ENCODE measurements around the gene SPATC1L. TPM values are rescaled to one million over a fixed set of nuclear protein-coding genes. Genes with fewer than 3 reads are reported as not detected.

SPATC1L gene
- polyA plus RNA-seq, 1 donor from 2014 or later, result 20.6 TPM

DNA sequence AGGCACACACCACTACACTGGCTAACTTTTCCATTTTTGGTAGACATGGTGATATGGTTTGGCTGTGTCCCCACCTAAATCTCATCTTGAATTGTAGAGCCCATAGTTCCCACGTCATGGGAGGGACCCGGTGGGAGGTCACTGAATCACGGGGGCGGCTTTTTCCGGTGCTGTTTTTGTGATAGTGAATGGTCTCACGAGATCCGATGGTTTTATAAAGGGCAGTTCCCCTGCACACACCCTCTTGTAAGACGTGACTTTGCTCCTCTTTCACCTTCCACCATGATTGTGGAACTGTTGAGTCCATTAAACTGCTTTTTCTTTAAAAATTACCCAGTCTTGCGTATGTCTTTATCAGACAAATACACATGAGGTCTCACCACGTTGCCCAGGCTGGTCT is 27.6 kb downstream of the SPATC1L start:
- Histone ChIP-seq H3K79me2 (replicated peaks; ENCODE audit: insufficient read depth, low read length) (no peaks in the 10 kb centered on the region), H3K9me2 (ENCODE audit: insufficient read depth, low read length) (no peaks in the 10 kb centered on the region), H2AFZ (ENCODE audit: low read depth, low read length) (no peak overlapping the region), H3K4me2 (ENCODE audit: low read length) (no peak overlapping the region), H3K4me3 (ENCODE audit: low read length) (no peak overlapping the region), H3K36me3 (ENCODE audit: insufficient read depth, low read length) (no peaks in the 10 kb centered on the region), H4K20me1 (ENCODE audit: insufficient read depth) (no peaks in the 10 kb centered on the region), H3F3A (ENCODE audit: insufficient read depth, low read length, poor library complexity, severe bottlenecking) (no peaks in the 10 kb centered on the region), H3K27me3 (ENCODE audit: insufficient read depth, low read depth, low read length) (no peaks in the 10 kb centered on the region), H3K9ac (ENCODE audit: low read length) (no peak overlapping the region), H3K9me3 (ENCODE audit: low read length) (no peaks in the 10 kb centered on the region), H3K27ac (ENCODE audit: low read length) (no peak overlapping the region)
- TF ChIP-seq SMC3 (conservative IDR thresholded peaks at IDR 0.05; ENCODE audit: poor library complexity), result no peak
- no peak for TF ChIP-seq POLR2AphosphoS5 (IDR thresholded peaks at IDR 0.05)
- TF ChIP-seq EP300 (conservative IDR thresholded peaks at IDR 0.05; ENCODE audit: poor library complexity, severe bottlenecking), result no peak
- TF ChIP-seq MXI1 (conservative IDR thresholded peaks at IDR 0.05; ENCODE audit: poor library complexity, severe bottlenecking), result no peak
- no peak for TF ChIP-seq RAD21 (conservative IDR thresholded peaks at IDR 0.05)
- no peak for TF ChIP-seq EZH2 (IDR thresholded peaks at IDR 0.05; ENCODE audit: borderline replicate concordance, insufficient read depth, low read length, poor library complexity, severe bottlenecking)

DNA sequence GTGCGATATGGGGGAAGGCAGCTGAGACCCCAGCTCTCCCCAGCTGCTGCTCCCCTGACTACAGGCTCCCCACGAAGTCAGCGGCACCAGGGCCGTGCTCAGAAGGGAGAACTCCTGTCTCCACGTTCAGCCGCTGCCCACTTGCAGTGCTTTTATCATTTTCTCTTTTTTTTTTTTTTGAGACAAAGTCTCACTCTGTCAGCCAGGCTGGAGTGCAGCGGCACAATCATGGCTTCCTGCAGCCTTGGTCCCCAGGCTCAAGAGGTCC is 27.9 kb downstream of the SPATC1L start:
- no peak overlapping the region for H3K9ac ChIP-seq (ENCODE audit: low read length)
- no peak for TF ChIP-seq REST (IDR thresholded peaks at IDR 0.05; ENCODE audit: borderline replicate concordance)
- no peak for TF ChIP-seq EP300 (conservative IDR thresholded peaks at IDR 0.05; ENCODE audit: poor library complexity, severe bottlenecking)
- no peak for TF ChIP-seq RAD21 (conservative IDR thresholded peaks at IDR 0.05)

DNA sequence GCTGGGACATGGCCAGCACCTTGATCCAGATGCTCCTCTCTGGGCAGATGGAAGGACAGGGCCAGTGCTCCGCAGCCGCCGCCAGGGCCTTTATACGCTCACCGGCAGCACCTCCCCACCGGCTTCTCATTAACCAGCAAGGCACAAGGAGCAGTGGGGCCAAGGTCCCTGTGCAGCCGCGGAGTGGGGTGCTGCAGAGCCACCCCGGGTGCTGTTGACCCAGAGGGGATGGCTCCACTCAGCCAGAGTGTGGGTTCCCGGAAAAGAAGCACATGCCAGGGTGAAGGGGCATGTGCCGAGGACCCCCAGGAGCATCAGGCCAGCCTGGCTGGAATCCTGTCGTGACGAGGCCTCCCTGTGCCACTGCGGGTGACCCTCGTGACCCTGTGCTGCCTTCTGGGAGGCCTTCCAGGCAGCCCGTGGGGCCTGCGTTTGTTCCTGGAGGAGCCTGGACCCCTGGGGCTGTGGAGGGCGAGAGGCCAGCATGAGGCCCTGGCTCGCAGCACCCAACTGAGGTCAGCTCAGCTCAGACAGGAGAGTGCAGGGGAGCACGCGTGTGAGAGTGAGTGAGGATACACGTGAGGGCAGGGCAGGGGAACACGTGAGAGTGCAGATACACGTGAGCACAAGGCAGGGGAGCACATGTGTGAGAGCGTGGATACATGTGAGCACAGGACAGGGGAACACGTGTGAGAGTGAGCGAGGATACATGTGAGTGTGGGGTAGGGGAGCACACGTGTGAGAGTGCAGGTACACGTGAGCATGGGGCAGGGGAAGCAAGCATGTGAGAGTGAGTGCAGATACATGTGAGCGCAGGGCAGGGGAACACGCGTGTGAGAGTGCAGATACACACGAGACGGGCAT is 28.5 kb downstream of the SPATC1L start, which contains the start of gene FTCD:
FTCD (minus strand) TSS at position 66 of the 864 bp plus-strand sequence; CDS start at position 10, 56 bp downstream.
- Histone ChIP-seq H3K9ac (ENCODE audit: low read length) (no peak within 1 kb of the TSS), H3K4me3 (ENCODE audit: low read length) (no peak within 1 kb of the TSS), H4K20me1 (ENCODE audit: insufficient read depth) (no peaks in the 10 kb centered on the region), H2AFZ (ENCODE audit: low read depth, low read length) (no peak within 1 kb of the TSS), H3K27ac (ENCODE audit: low read length) (no peak within 1 kb of the TSS), H3F3A (ENCODE audit: insufficient read depth, low read length, poor library complexity, severe bottlenecking) (no peaks in the 10 kb centered on the region), H3K9me2 (ENCODE audit: insufficient read depth, low read length) (no peaks in the 10 kb centered on the region), H3K36me3 (ENCODE audit: insufficient read depth, low read length) (no peaks in the 10 kb centered on the region), H3K4me2 (ENCODE audit: low read length) (no peak within 1 kb of the TSS), H3K9me3 (ENCODE audit: low read length) (no peaks in the 10 kb centered on the region), H3K27me3 (ENCODE audit: insufficient read depth, low read depth, low read length) (no peaks in the 10 kb centered on the region), H3K79me2 (replicated peaks; ENCODE audit: insufficient read depth, low read length) (no peaks in the 10 kb centered on the region)
- TF ChIP-seq POLR2AphosphoS5 (IDR thresholded peaks at IDR 0.05) (no peak), EZH2 (IDR thresholded peaks at IDR 0.05; ENCODE audit: borderline replicate concordance, insufficient read depth, low read length, poor library complexity, severe bottlenecking) (no peak), RAD21 (conservative IDR thresholded peaks at IDR 0.05) (no peak), REST (IDR thresholded peaks at IDR 0.05; ENCODE audit: borderline replicate concordance) (no peak), CTCF (IDR thresholded peaks at IDR 0.05; ENCODE audit: poor library complexity, severe bottlenecking) (no peak), EP300 (conservative IDR thresholded peaks at IDR 0.05; ENCODE audit: poor library complexity, severe bottlenecking) (no peak), MXI1 (conservative IDR thresholded peaks at IDR 0.05; ENCODE audit: poor library complexity, severe bottlenecking) (no peak), SMC3 (conservative IDR thresholded peaks at IDR 0.05; ENCODE audit: poor library complexity) (no peak), TAF1 (IDR thresholded peaks at IDR 0.05; ENCODE audit: low read depth) (no peak)

More for the DNA sequence above, 27.9 kb downstream of the SPATC1L start:
- Histone ChIP-seq H3K4me3 (ENCODE audit: low read length) (no peak overlapping the region), H3K9me3 (ENCODE audit: low read length) (no peaks in the 10 kb centered on the region), H3K27me3 (ENCODE audit: insufficient read depth, low read depth, low read length) (no peaks in the 10 kb centered on the region), H4K20me1 (ENCODE audit: insufficient read depth) (no peaks in the 10 kb centered on the region), H2AFZ (ENCODE audit: low read depth, low read length) (no peak overlapping the region), H3K4me2 (ENCODE audit: low read length) (no peak overlapping the region), H3K27ac (ENCODE audit: low read length) (no peak overlapping the region), H3K79me2 (replicated peaks; ENCODE audit: insufficient read depth, low read length) (no peaks in the 10 kb centered on the region), H3K9me2 (ENCODE audit: insufficient read depth, low read length) (no peaks in the 10 kb centered on the region), H3K36me3 (ENCODE audit: insufficient read depth, low read length) (no peaks in the 10 kb centered on the region), H3F3A (ENCODE audit: insufficient read depth, low read length, poor library complexity, severe bottlenecking) (no peaks in the 10 kb centered on the region)
